T-helper 9 cell (primary cell): ENCODE results near the gene UBAP1.
"Not testable (repeated sequence)": the region's sequence is repeated elsewhere in the genome, so short reads cannot be mapped to it uniquely, and the experiment has no call there.

Source experiments
- DNase-seq: peaks from one replicate; pipeline ENCODE4 v3.0.0-alpha.2; 2020
- total RNA-seq, 2 donors: gene quantifications; one replicate each; lab custom pipeline; 2026; lab: John Stamatoyannopoulos, UW

UBAP1 gene
- 83.7 to 85.1 reads per million in 2 donors for total RNA-seq

GRCh38 chr9:34178436-34179212 is at the start of gene UBAP1:
Gene UBAP1, plus strand, starts transcription at chr9:34179043. Its CDS starts 41,872 bp downstream, at chr9:34220915.
- DNase-seq: peak; percentile 92

GRCh38 chr9:34131571-34131970 is 47.3 kb upstream of the UBAP1 start:
- no peak for DNase-seq

GRCh38 chr9:34133436-34133949 is 45.4 kb upstream of the UBAP1 start:
- no peak for DNase-seq

GRCh38 chr9:34134521-34134920 is 44.3 kb upstream of the UBAP1 start:
- no peak for DNase-seq

- DNase-seq: not testable (repeated sequence)
Measured at GRCh38 chr9:34138644-34139043, 40.2 kb upstream of the UBAP1 start.

GRCh38 chr9:34139477-34140146 is 39.2 kb upstream of the UBAP1 start:
- DNase-seq: no peak

GRCh38 chr9:34140853-34141252 is 38.0 kb upstream of the UBAP1 start:
- no peak for DNase-seq

- no peak for DNase-seq
Measured at GRCh38 chr9:34143116-34143515, 35.7 kb upstream of the UBAP1 start.

- DNase-seq: no peak
Measured at GRCh38 chr9:34145165-34145564, 33.7 kb upstream of the UBAP1 start.

- DNase-seq: no peak
Measured at GRCh38 chr9:34151398-34151797, 27.4 kb upstream of the UBAP1 start.

- no peak for DNase-seq
Measured at GRCh38 chr9:34154057-34154456, 24.8 kb upstream of the UBAP1 start.

- DNase-seq: no peak
Measured at GRCh38 chr9:34157318-34157717, 21.5 kb upstream of the UBAP1 start.

- DNase-seq: no peak
Measured at GRCh38 chr9:34157898-34158297, 20.9 kb upstream of the UBAP1 start.

- no peak for DNase-seq
Measured at GRCh38 chr9:34158362-34158869, 20.4 kb upstream of the UBAP1 start.

- no peak for DNase-seq
Measured at GRCh38 chr9:34163434-34163833, 15.4 kb upstream of the UBAP1 start.

GRCh38 chr9:34169125-34169524 is 9.7 kb upstream of the UBAP1 start:
- no peak for DNase-seq

GRCh38 chr9:34170237-34170991 is 8.4 kb upstream of the UBAP1 start:
- DNase-seq: no peak

GRCh38 chr9:34171753-34172535 is 6.9 kb upstream of the UBAP1 start:
- DNase-seq: peak; percentile 23

GRCh38 chr9:34176089-34176488 is 2.8 kb upstream of the UBAP1 start:
- no peak for DNase-seq

- no peak for DNase-seq
Measured at GRCh38 chr9:34177593-34178435, 1.0 kb upstream of the UBAP1 start.
